ENCODE measurements around the gene EHBP1.
A peak's percentile ranks its signal among the peaks of the same experiment; 100 is the strongest.

EHBP1 gene

DNA sequence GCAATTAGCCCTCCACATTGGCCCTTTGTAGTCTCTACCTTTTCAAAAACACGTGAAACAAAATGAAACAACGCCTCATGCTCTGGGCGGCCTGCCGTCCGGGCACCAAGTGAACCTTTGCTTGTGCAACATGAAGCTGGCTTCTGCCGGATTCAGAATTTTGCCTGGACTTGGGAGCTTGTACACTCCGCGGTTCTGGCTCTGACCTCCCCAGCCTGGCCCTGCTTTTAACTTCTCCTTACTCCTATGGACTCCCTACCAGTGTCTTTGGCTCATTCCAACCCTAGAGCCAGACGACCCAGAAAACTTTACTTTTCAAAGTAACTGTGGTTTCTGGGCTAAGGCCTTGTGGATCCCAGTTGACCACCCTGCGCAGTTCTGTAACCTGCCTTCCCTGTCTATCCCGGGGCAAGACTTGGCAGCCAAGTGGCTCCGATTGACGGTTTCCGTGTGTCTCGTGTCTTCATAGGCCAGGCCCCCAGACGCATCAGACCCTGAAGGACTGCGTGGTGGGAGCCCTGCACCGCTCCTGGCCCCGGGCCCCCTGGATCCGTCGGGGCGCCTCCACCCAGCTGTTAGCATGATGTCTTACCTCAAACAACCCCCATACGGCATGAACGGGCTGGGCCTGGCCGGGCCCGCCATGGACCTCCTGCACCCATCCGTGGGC is 347.0 kb downstream of the EHBP1 start:
- no peak for DNase-seq (ENCODE audit: low read depth)

DNA sequence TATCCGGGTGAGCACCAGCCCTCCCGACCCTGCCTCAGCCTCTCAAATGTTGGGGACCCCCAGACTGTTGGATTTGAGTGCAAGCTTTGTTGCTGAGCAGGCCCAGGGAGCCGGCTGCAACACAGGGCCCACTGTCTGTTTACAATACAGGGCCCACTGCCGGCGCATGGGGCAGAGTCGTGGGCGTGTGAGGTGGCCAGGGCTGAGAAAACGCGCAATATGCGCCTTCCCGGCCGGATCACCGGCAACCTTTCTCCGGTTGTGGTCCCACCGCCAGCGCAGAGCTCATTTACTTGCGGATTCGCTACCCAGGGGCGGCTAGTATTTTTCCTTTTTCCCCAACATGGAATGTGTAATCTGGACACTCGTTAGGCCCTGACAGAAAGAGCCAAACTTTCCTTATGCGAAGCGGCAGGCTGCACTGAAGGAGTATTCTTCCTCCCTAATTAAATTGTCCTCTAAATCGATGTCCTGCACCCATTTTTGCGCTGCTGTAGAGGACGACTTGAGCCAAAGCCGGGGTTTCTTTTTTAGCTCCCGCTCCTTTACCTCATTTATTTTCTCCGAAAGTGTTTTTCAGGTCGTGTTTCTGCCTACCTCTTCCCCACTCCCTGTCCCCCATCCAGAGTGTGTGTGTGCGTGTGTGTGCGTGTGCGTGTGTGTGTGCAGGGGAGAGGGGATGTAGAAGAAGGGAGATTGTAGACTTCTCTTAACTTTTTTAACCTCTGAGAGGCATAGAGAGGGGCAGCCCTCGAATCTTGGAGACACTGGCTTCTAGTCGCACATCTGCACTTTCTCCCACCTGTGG is 347.8 kb downstream of the EHBP1 start:
- DNase-seq (ENCODE audit: low read depth): no peak

DNA sequence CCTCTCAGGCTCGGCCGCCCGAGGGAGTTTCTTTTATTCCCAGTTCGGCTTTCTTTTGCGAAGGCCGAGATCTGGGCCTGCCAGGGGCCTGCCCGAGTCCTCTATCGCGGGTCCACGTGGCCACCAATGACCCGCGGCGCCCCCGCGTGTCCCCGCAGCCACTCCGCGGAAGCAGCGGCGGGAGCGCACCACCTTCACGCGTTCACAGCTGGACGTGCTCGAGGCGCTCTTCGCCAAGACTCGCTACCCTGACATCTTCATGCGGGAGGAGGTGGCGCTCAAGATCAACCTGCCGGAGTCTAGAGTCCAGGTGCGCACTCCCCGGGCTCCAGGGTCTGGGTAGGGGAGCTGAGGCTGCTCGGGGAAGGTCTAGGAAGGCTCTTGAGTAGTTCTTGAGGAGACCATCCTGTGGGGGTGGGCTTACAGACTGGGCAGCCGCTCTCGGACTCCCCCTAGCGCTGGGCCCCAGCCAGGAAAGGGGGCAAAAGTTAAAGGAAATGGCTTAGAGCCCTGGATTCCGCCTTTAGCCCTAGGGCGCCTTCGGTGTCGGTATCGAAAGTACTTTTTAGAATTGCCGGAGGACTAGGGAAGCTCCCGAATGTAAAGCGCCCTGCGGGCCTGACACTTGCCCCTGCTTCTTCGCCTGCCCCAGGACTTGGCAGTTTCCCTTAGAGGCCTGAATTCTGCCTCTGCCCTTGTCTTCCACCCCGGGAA is 348.5 kb downstream of the EHBP1 start:
- peak; percentile 27 for DNase-seq (ENCODE audit: low read depth)

DNA sequence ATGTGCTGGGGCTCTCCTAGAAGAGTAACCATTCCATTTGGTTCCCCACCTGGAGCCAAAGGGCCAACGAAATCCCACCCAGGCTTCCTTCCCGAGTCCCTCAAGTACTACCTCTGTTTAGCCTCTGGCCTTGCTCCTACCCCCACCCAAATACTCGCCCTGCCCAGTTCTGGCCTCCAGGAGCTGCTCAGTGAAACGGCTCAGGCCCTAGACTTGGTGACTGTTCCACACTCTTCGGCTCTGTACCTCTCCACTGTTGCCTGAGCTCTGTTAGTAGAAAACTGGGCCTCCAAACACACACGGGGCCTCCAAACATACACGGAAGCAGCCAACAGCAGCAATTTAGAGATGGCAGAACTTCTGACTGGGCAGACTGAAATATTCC is 349.3 kb downstream of the EHBP1 start:
- no peak for DNase-seq (ENCODE audit: low read depth)

DNA sequence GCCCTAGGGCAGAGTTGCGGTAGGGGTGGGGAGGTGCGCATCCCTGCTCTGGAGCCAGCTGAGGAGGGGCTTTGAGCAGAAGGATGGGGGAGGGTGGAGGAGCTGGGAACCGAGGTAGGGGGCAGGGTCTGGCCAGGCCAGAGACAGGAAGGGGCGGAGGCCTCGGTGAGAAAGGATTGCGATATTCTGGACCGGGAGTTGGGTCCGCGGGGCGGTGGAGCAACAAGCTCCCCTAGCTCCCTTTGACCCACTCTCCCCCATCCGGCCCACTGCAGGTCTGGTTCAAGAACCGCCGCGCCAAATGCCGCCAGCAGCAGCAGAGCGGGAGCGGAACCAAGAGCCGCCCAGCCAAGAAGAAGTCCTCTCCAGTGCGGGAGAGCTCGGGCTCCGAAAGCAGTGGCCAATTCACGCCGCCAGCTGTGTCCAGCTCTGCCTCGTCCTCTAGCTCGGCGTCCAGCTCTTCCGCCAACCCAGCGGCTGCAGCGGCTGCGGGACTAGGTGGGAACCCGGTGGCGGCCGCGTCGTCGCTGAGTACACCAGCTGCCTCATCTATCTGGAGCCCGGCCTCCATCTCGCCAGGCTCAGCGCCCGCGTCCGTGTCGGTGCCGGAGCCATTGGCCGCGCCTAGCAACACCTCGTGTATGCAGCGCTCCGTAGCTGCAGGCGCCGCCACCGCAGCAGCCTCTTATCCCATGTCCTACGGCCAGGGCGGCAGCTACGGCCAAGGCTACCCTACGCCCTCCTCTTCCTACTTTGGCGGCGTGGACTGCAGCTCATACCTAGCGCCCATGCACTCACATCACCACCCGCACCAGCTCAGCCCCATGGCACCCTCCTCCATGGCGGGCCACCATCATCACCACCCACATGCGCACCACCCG is 350.0 kb downstream of the EHBP1 start:
- DNase-seq (ENCODE audit: low read depth): peak; percentile 5

DNA sequence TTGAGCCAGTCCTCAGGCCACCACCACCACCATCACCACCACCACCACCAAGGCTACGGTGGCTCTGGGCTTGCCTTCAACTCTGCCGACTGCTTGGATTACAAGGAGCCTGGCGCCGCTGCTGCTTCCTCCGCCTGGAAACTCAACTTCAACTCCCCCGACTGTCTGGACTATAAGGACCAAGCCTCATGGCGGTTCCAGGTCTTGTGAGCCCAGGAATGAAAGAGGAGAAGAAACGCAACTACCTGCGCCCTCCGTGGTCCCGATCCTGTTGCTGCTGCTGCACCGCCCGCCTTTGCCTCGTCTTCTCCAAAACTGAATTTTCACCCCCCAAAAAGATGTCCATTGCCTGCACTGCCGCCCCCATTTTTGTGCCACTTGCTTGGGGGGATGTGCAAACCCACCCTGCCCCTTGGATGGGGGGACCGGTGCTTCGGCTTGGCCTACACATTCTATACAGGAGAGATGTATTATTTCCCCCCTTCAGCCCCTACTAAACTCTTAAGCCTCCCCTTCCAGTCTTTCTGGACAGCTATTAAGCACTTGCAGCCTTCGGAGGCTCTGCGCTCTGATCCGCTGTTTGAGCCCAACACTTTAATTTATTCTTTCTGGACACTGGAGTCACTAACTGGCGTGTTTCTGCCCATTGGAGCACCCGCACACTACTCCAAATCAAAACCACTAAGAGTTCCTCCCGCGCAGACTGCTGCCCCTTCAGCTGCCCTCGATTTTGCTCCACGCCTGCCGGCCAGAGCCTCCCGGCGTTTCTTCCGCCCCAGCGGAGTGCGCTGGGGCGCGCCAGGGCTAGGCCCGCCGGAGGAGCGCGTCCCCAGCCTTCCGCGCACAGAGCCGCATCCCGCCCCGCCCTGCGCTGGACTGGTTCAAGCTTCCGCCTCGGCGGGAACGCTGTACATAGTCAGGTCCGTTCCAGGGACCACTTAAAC is 350.9 kb downstream of the EHBP1 start:
- peak; percentile 24 for DNase-seq (ENCODE audit: low read depth)

DNA sequence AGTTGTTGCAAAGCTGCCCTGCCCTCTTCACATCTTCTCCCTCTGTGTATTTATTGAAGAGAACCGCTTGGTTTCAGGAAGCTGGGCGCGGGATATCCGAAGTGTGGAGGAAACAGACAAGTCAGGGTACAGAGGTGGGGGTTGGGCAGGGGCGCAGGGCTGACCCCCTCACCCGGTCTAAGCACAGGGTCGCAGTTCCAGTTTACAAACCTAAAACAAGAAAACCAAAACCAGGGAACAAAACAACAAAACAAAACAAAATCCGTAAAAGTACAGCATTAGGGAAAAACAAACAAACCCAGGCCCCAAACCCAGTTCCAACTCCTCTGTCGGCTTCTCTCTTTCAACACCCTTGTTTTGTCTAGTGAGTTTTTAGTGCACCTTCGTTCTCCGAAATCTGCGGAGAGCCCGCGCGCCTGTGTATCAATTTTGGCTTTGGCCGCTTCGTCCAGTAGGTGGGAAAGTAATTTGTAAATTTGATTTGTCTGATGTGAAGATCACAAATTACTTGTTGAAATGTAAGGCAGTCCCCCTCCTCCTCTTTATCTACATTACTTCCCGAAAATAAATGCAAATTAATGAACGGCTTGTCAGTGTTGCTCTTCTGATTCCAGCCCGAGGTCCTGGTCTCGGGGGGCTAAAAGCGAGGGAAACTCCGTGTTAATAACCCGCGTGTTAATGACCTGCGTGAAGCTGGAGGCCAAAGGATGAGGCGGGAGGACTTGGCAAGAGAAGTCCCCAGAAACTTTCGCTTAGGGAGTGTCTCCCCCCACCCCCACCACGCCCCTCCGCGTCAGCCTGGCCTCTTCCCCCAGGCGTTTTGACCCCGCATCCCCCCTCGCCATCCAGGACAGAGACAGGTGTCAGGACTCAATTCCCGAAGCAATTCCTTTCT is 352.0 kb downstream of the EHBP1 start:
- DNase-seq (ENCODE audit: low read depth): no peak

DNA sequence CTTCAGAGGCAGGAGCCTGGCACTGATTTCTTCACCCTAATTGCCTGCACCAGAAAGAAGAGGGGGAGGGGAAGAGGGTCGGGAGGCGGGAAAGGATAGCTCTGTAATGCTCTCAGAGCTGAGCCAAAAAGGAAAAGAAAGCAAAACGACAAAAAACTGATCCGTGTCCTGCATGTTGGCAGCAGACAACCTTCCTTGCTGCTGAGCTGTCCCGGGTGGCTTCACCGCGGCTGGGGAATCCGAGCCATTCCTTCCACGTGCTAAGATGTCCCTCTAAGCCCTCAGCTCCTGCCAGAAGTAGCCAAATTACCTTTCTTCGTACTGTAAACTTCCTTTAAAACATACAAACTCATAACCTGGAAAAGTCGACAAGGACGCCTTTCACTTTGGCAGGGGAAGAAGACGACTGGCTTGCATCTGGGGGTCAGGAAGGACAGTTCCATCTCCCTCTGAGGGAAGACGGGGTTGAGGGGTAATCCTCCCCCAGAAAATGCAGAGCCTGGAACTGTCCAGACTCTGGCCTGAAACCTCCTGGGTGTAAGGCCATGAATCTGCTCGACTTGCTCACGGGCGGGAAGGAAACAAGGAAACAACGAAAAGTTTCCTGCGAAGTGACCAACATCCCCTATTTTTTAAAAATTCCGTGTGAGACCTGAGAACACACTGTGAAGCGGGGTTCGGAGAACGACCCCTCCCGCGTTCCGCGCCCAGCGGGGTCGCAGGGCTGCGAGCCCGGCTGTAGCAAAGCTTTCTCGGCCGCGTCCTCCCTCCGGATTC is 352.8 kb downstream of the EHBP1 start:
- no peak for DNase-seq (ENCODE audit: low read depth)

DNA sequence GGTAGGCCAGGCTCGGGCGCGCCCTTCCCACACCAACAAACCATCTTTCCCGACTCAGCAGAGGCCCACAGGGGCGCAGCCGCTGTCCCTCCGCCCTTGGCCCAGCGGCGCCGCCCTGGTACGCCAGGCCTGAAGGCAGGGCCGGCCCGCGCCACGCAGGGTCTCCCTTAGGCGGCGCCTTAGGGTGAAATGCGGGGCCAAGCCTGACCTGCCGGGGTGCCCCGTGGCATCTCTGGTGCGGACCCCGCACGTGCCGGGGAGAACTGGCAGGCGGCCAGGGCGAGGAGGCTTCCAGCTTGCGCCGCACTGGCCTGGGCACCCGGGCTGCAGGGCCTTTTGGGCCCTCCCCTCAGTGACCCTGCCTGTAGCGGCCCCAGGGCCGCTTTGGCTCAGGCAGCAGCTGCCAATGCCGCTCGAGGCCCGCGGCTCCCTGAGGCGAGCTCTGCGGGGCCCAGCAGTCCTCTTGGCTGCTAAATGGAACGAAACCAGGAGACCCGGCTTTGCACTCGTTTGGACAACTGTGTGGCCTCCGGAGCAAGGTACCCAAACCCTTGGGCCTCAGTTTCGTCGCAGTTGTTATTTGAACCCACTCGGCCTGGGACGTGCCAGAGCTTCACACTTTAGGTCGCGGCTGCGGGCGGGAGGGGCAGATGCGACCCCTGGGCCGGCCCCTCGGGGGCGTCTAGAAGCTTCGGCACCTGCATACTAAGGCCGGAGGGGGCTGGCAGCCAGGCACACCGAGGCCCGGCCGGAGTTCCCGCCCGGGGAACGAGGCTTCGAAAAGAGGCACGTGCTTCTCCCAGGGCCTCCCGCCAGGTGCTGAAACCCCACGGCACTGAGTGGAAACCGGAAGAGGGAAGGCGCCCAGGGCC is 353.6 kb downstream of the EHBP1 start:
- peak; percentile 8 for DNase-seq (ENCODE audit: low read depth)

DNA sequence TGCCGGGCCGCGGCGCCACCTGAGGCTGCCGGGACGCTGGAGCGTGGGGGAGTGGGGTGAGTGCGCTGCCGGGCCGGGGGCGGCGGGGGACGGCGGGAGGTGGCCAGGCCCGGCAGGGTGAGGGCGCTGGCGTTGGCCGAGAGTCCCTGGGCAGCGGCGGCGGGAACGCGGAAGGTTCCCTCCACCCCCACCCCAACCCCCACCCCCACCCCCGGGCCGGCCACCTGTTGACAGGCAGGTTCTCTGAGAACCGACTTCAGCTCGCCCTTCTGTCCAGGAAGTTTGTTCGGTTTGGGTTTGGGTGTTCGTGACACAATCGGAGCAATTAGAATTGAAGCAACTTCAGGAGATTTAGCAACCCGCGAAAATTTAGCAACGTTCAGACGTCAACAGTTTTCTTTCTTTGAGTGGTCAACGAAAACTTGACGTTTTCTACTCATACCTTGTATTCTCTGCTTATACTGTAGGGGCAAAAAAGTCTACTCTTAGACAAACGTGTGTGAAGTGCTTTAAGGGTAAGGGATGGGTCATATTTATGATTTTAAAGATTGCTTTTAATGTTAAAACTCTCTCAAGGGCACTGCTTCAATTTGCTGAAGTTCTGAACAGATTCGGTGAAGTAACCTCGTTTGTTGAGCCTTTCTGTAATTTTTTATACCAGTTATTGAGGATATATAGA is 354.4 kb downstream of the EHBP1 start:
- DNase-seq (ENCODE audit: low read depth): no peak

DNA sequence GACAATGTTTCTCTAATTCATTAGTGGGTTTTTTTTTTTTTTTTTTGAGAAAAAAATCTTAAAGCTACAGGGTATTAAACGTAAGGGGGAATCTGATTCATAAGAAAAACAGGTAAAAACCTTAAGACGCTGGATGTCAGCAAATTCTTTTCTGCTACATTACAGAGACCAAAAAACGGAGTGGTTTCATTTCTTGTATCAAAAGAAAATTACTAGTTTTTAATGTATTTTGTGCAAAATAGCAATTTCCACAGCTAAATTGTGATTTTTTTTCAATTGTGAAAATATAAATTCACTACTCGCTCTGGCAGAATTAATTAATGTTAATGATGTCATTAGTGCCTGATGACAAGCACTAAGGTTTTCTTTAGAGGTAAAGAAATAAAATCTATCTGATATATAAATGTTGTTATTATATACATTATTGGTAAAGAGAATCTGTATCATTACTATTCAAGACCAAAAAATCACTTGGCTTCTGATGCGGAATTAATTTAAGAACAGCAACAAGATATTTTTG is 355.0 kb downstream of the EHBP1 start:
- no peak for DNase-seq (ENCODE audit: low read depth)

DNA sequence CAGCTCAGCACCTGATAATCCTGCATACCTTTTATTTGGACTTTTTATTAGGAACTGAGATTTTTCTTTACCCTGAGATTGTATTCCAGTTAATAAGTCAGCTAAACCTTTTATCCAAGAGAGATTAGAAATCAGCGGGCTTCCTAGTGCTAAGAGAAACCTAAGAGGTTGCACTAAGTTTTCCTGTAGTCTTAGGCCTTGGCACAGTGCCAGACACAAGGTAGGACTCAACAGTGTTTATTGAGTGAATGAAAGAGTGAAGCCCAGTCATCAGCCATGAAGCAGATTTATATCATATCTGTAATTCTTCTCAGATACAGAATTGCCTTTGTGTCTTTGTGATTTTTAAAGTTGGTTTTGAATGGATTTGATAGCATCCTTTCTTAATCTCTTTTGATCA is 358.7 kb downstream of the EHBP1 start:
- no peak for DNase-seq (ENCODE audit: low read depth)

DNA sequence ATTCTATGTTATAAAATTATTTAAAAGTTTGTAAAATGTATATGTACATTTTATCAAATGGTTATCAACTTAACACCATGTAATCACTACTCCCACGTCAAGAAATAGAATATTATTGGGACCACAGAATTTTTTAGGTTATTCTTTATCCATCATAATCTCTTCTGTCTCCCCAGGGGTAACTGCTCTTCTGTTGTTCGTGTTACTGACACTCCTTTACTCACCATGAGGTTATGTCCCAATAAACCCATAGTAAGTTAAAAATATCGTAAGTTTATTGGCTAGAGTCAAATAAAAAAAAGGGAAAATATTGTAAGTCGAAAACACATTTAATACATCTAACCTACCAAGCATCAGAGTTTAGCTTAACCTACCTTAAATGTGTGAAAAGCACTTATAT is 359.1 kb downstream of the EHBP1 start:
- DNase-seq (ENCODE audit: low read depth): no peak

DNA sequence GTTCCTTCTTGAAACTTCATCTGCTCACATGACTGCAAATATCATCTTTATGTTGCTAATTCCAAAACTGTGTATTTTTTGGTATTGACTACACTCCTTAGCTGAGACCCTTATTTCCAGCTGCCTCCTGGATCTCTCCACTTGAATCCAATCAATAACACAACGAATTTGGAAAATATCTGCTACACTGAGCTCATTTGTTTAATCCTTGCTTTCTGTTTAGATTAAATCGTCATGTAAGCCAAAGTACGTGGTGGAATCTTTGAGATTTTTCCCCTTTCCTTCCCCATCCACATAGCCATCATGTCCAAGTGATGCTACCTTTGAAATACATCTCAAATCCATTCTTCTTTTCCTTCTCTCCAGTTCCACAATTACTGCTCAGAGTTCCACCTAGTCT is 360.8 kb downstream of the EHBP1 start:
- no peak for DNase-seq (ENCODE audit: low read depth)

DNA sequence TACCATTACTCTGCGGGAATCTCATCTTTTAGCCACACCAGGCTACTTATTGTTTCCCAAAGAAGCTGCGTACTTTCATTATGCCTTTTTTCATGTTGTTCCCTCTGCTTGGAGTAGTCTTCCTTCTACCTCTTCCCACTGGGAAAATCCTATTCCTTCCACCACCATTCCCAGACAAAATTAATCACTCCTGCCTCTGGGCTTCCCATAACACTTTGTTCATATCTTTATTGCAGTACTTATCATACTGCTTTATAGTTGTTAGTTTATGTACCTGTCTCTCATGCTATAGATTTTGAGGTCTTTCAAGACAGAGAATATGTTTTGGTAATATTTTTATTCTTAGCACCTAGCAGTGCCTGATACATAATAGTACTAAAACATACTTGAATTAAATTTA is 361.3 kb downstream of the EHBP1 start:
- DNase-seq (ENCODE audit: low read depth): no peak

DNA sequence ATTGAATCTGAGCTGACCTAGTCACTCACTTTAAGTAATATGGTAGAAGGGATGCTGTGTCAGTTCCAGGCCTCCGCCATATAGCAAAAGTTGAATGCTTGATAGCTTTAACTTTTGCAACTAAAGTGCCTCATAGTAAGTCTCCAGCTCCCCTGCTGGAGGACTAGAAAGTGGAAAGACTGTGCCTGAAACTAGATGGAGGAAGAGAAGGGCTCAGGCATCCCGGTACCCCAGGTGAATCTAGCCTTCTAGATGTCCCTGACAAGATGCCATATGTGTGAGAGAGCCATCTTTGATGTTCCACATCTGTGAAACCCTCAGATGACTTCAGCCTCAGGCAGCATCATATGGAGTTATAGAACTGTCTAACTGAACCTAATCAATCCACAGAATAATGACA is 366.2 kb downstream of the EHBP1 start:
- DNase-seq (ENCODE audit: low read depth): no peak

DNA sequence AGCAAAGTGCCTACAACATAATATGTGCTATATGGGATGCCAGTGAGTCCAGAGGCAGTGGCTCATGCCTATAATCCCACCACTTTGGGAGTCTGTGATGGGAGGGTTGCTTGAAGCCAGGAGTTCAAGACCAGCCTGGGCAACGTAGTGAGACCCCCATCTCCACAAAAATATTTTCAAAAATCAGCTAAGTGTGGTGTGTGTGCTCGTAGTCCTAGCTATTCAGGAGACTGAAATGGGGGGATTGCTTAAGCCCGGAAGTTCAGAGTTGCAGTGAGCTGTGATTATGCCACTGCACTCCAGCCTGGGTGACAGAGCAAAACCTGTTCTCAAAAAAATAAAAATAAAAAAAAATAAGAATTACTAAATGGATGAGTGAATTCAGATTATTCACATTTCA is 368.5 kb downstream of the EHBP1 start:
- no peak for DNase-seq (ENCODE audit: low read depth)
